ENCODE results near the gene LRRC8D. TPM values are rescaled to one million over a fixed set of nuclear protein-coding genes. Genes with fewer than 3 reads are reported as not detected.

The LRRC8D gene
- total and polyA plus RNA-seq, 2 of the 4 experiments (the other 2 are of a cell fraction): 34.1 to 35.3 TPM

GRCh38 chr1:89907727-89908212 is 86.9 kb downstream of the LRRC8D start:
- no TSS peak for BruUV-seq (replicated peaks)
- Histone ChIP-seq H3K4me3 (ENCODE audit: insufficient read depth, low read depth, low read length) (no peak overlapping the region), H2BK5ac (ENCODE audit: low read depth, low read length, poor library complexity, severe bottlenecking) (peak overlapping the region; percentile 97), H2AFZ (replicated peaks; ENCODE audit: low read length, poor library complexity) (no peak overlapping the region), H3K14ac (replicated peaks; ENCODE audit: low read depth, low read length) (peak overlapping the region; percentile 24; the same call in 1 of the 2 replicates), H3K9me1 (ENCODE audit: insufficient read depth, low read length) (peaks cover 20% of the 10 kb centered on the region), H2BK20ac (ENCODE audit: low read depth, low read length) (peak overlapping the region; percentile 91), H2BK15ac (ENCODE audit: low read depth, low read length) (peak overlapping the region; percentile 37), H3K56ac (ENCODE audit: extremely low read depth, insufficient read depth, low read length) (no peak overlapping the region), H4K20me1 (ENCODE audit: insufficient read depth, low read length) (no peaks in the 10 kb centered on the region), H3K4me2 (ENCODE audit: low read depth, low read length) (no peak overlapping the region), H2AK9ac (replicated peaks; ENCODE audit: low read depth, low read length, poor library complexity) (no peak overlapping the region), H4K8ac (ENCODE audit: low read depth in 2 of 2, low read length in 2 of 2) (peak overlapping the region; percentile 49 to 57; a peak in 3 of 4 replicates), H3K27ac (ENCODE audit: insufficient read depth, low read length) (peak overlapping the region; percentile 18; the same call in 1 of the 2 replicates), H3K4ac (ENCODE audit: low read depth, low read length) (peak overlapping the region; percentile 91), H4K5ac (ENCODE audit: low read depth, low read length) (peak overlapping the region; percentile 80; the same call in 1 of the 2 replicates), H2BK120ac (ENCODE audit: low read depth, low read length) (peak overlapping the region; percentile 99), H3K36me3 (ENCODE audit: control insufficient read depth, insufficient read depth, low read length) (no peaks in the 10 kb centered on the region), H3K4me1 (ENCODE audit: control insufficient read depth, insufficient read depth, low read length) (peaks cover 40% of the 10 kb centered on the region), H3K9ac (ENCODE audit: low read depth, low read length) (no peak overlapping the region), H3K9me3 (ENCODE audit: control insufficient read depth, insufficient read depth, low read length) (no peaks in the 10 kb centered on the region), H4K91ac (ENCODE audit: insufficient read depth, low read depth, low read length) (peak overlapping the region; percentile 29), H3K79me1 (ENCODE audit: low read depth in 1 of 2, low read length in 2 of 2) (peaks cover 25 to 54% of the 10 kb centered on the region in 2 experiments), H3K23ac (ENCODE audit: low read depth, low read length) (peak overlapping the region; percentile 14; the same call in 1 of the 2 replicates), H3K18ac (ENCODE audit: low read depth, low read length) (peak overlapping the region; percentile 77; the same call in 1 of the 2 replicates), H3K27me3 (ENCODE audit: control insufficient read depth, insufficient read depth, low read length) (no peaks in the 10 kb centered on the region), H2AK5ac (ENCODE audit: low read depth, low read length) (peak overlapping the region; percentile 69)
- TF ChIP-seq BHLHE40 (IDR thresholded peaks at IDR 0.05; ENCODE audit: low read depth, low read length) (no peak), FOS (IDR thresholded peaks at IDR 0.05; ENCODE audit: low read depth, low read length) (peak; percentile 43; the same call in 1 of the 2 replicates), CHD1 (IDR thresholded peaks at IDR 0.05; ENCODE audit: low read depth, low read length) (no peak), CEBPB (IDR thresholded peaks at IDR 0.05; ENCODE audit: low read depth, low read length) (no peak)
- no CpG with 5 or more reads among the region's 2 CpGs for WGBS, 2 experiments (ENCODE audit: extremely low coverage in 2 of 2, insufficient read length in 1 of 2)
- ChIA-PET CTCF (interaction anchor here (1.5 kb wide), 1 partner anchor 35 kb away, joined by 3 read pairs; no protein-coding TSS in a partner anchor), POLR2A (ENCODE audit: unreplicated experiment) (no interaction called here)
- intact Hi-C loops (cut with micrococcal nuclease): loop anchor here (5.0 kb wide), 3 partner anchors 40 to 80 kb away; no protein-coding TSS in a partner anchor
- DNase-seq (peak; percentile 82), ATAC-seq (ENCODE audit: low read depth) (no peak)
- in situ Hi-C loops (cut with MboI; ENCODE audit: low sequenced_read_pairs): no loop called here
- dilution Hi-C loops (cut with HindIII; ENCODE audit: low sequenced_read_pairs, unreplicated experiment): no loop called here
